ENCODE data around the gene PSMB7. TPM values are rescaled to one million over a fixed set of nuclear protein-coding genes. Genes with fewer than 3 reads are reported as not detected.

The PSMB7 gene
- total and polyA plus RNA-seq, 2 of the 8 experiments (the other 6 are each of a cell fraction or from before 2014, with no cell fraction given), result 222 to 357 TPM

DNA sequence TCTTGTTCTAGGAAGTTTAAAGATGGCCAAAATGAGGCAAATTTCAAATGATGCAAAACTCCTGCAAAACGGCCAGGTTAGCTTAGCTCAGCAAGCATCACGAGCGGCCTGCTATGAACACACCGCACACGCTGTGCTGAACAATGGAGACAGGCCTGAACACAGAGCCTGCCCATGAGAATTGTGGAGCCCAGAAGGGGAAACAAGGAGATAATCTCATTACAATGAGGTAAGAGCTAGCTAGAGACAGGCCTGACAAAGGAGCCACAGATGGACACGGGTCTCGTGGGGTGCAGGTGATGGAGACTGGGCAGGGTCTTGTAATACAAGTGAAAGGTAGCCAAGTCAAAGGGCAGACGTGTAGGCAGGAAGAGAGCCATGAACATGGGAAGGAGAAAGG lies 50.2 kb downstream of the PSMB7 start (continued):
- TF ChIP-seq NRF1 (IDR thresholded peaks at IDR 0.05; ENCODE audit: low read depth, low read length) (no peak), JUND (IDR thresholded peaks at IDR 0.05; ENCODE audit: low read length) (no peak), SP4 (IDR thresholded peaks at IDR 0.05; ENCODE audit: low read length) (no peak), SIX5 (IDR thresholded peaks at IDR 0.05; ENCODE audit: low read depth, low read length) (no peak), CHD7 (IDR thresholded peaks at IDR 0.05; ENCODE audit: insufficient replicate concordance, low read length) (no peak), CEBPB (IDR thresholded peaks at IDR 0.05; ENCODE audit: low read depth, low read length) (no peak)

Measured in H1 (cell line).